Muscle of leg (tissue), 11 donors: ENCODE data around the gene MYBPC1. TPM values are rescaled to one million over a fixed set of nuclear protein-coding genes. Genes with fewer than 3 reads are reported as not detected.
"Not testable (repeated sequence)": the region's sequence is repeated elsewhere in the genome, so short reads cannot be mapped to it uniquely, and the experiment has no call there.

Source experiments
- DNase-seq: peaks from one replicate; pipeline ENCODE4 v3.0.0; 2013
- H3K27ac ChIP-seq: one replicate; pipeline ENCODE4 v1.5.1; 2013; ENCODE audit warnings: mild to moderate bottlenecking, low read length, control low read depth
- H3K27me3 ChIP-seq: one replicate; pipeline ENCODE4 v1.6.1; 2013; ENCODE audit warnings: low read length; ENCODE audit not compliant: control insufficient read depth, insufficient read depth
- H3K36me3 ChIP-seq: one replicate; pipeline ENCODE4 v1.6.1; 2013; ENCODE audit warnings: low read length; ENCODE audit not compliant: control insufficient read depth, insufficient read depth
- H3K4me1 ChIP-seq: one replicate; pipeline ENCODE4 v1.6.1; 2013; ENCODE audit warnings: low read length; ENCODE audit not compliant: control insufficient read depth, insufficient read depth
- H3K4me3 ChIP-seq: one replicate; pipeline ENCODE4 v1.5.1; 2013; ENCODE audit warnings: low read length, control low read depth
- H3K9me3 ChIP-seq: replicated peaks from 2 replicates; pipeline ENCODE4 v1.6.1; 2013; ENCODE audit warnings: low read depth, low read length; ENCODE audit not compliant: control insufficient read depth
- WGBS: methylation state at CpG from one replicate; pipeline ENCODE4 v1.1.5; 2013; ENCODE audit warnings: missing lambda C conversion rate; ENCODE audit not compliant: insufficient coverage; 5-methylcytosine and 5-hydroxymethylcytosine counted together
- polyA plus RNA-seq, 8 donors: library from polyadenylated mRNA; unstranded; fragments of 120-200 nt; gene quantifications; one replicate each; pipeline versions ENCODE4 v1.2.1 to v1.2.3, GENCODE V29; 2013; ENCODE audit warnings: inconsistent platforms in 1 of 8, low replicate concordance in 1 of 8; ENCODE audit not compliant: insufficient read length in 8 of 8, insufficient read depth in 1 of 8
- total RNA-seq: library from RNA; stranded (reverse); fragments of 120-200 nt; gene quantifications from one replicate; pipeline ENCODE4 v1.2.4, GENCODE V29; 2013

MYBPC1 gene
- total and polyA plus RNA-seq, 9 donors: 1,298 to 3,170 (median 2,174) TPM

- Histone ChIP-seq H3K36me3 (peaks cover 13% of the 10 kb centered on the region), H3K27me3 (no peaks in the 10 kb centered on the region), H3K4me1 (no peaks in the 10 kb centered on the region), H3K9me3 (no peaks in the 10 kb centered on the region), H3K27ac (no peak overlapping the region), H3K4me3 (no peak overlapping the region)
- DNase-seq: no peak
- WGBS: 75% methylated on average over 4 of the region's 7 CpGs
Measured at GRCh38 chr12:101666052-101666728, 71.4 kb downstream of the MYBPC1 start.

- no peaks in the 10 kb centered on the region for H3K4me1 ChIP-seq
- WGBS: 90% methylated on average over 2 of the region's 5 CpGs
- no peak for DNase-seq
- H3K4me3 ChIP-seq: no peak overlapping the region
- H3K36me3 ChIP-seq: peaks cover 14% of the 10 kb centered on the region
- no peak overlapping the region for H3K27ac ChIP-seq
- no peaks in the 10 kb centered on the region for H3K9me3 ChIP-seq
- no peaks in the 10 kb centered on the region for H3K27me3 ChIP-seq
Measured at GRCh38 chr12:101667591-101667990, 72.8 kb downstream of the MYBPC1 start.

GRCh38 chr12:101670007-101670671 is 75.4 kb downstream of the MYBPC1 start:
- no peaks in the 10 kb centered on the region for H3K27me3 ChIP-seq
- no peak overlapping the region for H3K27ac ChIP-seq
- 45% methylated on average over 3 of the region's 6 CpGs for WGBS
- peaks cover 17% of the 10 kb centered on the region for H3K36me3 ChIP-seq
- no peaks in the 10 kb centered on the region for H3K4me1 ChIP-seq
- peak; percentile 30 for DNase-seq
- no peaks in the 10 kb centered on the region for H3K9me3 ChIP-seq
- no peak overlapping the region for H3K4me3 ChIP-seq

GRCh38 chr12:101671157-101671791 is 76.5 kb downstream of the MYBPC1 start:
- 80% methylated on average over 4 of the region's 6 CpGs for WGBS
- H3K4me3 ChIP-seq: no peak overlapping the region
- no peaks in the 10 kb centered on the region for H3K4me1 ChIP-seq
- H3K36me3 ChIP-seq: peaks cover 21% of the 10 kb centered on the region
- DNase-seq: peak; percentile 35
- no peak overlapping the region for H3K27ac ChIP-seq
- no peaks in the 10 kb centered on the region for H3K27me3 ChIP-seq
- H3K9me3 ChIP-seq: no peaks in the 10 kb centered on the region

- H3K4me1 ChIP-seq: no peaks in the 10 kb centered on the region
- H3K9me3 ChIP-seq: no peaks in the 10 kb centered on the region
- H3K4me3 ChIP-seq: no peak overlapping the region
- no peak overlapping the region for H3K27ac ChIP-seq
- H3K36me3 ChIP-seq: peaks cover 21% of the 10 kb centered on the region
- DNase-seq: no peak
- WGBS: 72% methylated on average over 2 of the region's 4 CpGs
- no peaks in the 10 kb centered on the region for H3K27me3 ChIP-seq
Measured at GRCh38 chr12:101671833-101672232, 77.1 kb downstream of the MYBPC1 start.

GRCh38 chr12:101675555-101675954 is 80.8 kb downstream of the MYBPC1 start:
- no peaks in the 10 kb centered on the region for H3K27me3 ChIP-seq
- H3K27ac ChIP-seq: no peak overlapping the region
- peaks cover 23% of the 10 kb centered on the region for H3K36me3 ChIP-seq
- no peak for DNase-seq
- no peaks in the 10 kb centered on the region for H3K4me1 ChIP-seq
- 100% methylated on average over 1 of the region's 2 CpGs for WGBS
- H3K9me3 ChIP-seq: no peaks in the 10 kb centered on the region
- no peak overlapping the region for H3K4me3 ChIP-seq

DNA sequence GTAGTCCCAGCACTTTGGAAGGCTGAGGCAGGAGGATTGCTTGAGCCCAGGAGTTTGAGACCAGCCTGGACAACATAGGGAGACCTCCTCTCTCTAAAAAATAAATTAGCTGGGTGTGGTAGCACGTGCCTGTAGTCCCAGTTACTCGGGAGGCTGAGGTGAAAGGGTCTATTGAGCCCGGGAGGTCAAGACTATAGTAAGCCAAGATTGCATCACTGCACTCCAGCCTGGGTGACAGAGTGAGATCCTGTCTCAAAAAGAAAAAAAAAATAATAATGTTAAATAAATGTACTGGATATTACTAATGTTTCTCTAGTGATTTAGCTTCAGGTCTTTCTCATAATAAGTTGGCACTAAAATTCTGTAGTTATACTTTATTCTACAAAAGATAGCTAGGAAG is 81.7 kb downstream of the MYBPC1 start:
- not testable (repeated sequence) for H3K27ac ChIP-seq, H3K9me3 ChIP-seq, H3K4me3 ChIP-seq, DNase-seq, H3K27me3 ChIP-seq, H3K4me1 ChIP-seq
- H3K36me3 ChIP-seq: peaks cover 18% of the 10 kb centered on the region
- 39% methylated on average over 3 of the region's 3 CpGs for WGBS

DNA sequence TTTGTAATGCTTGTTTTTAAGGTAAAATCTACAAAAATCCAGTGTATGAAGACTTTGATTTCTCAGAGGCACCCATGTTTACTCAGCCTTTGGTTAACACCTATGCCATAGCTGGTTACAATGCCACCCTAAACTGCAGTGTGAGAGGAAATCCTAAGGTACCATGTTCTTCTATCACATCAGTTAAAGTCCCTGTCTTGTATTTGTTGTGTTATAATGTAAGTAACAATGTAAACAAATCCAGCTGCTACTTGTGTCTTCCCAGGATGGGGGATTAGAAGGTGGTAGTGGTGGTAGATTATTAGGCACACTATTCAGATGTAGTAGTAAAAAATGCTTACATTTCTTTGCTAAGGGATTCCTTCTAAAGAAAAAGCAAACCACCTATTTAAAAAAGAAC is 83.3 kb downstream of the MYBPC1 start:
- Histone ChIP-seq H3K4me3 (no peak overlapping the region), H3K27ac (no peak overlapping the region)

GRCh38 chr12:101680240-101680639 is 85.5 kb downstream of the MYBPC1 start:
- DNase-seq: no peak
- Histone ChIP-seq H3K27me3 (no peaks in the 10 kb centered on the region), H3K36me3 (peaks cover 5% of the 10 kb centered on the region), H3K4me3 (no peak overlapping the region), H3K27ac (no peak overlapping the region), H3K9me3 (no peaks in the 10 kb centered on the region), H3K4me1 (no peaks in the 10 kb centered on the region)
- WGBS: 78% methylated on average over 1 of the region's 3 CpGs

More for the DNA sequence above, 83.3 kb downstream of the MYBPC1 start:
- Histone ChIP-seq H3K4me1 (no peaks in the 10 kb centered on the region), H3K36me3 (peaks cover 12% of the 10 kb centered on the region), H3K9me3 (no peaks in the 10 kb centered on the region), H3K27me3 (no peaks in the 10 kb centered on the region)
- DNase-seq: no peak

GRCh38 chr12:101680647-101681046 is 85.9 kb downstream of the MYBPC1 start:
- peaks cover 4% of the 10 kb centered on the region for H3K36me3 ChIP-seq
- no peak overlapping the region for H3K27ac ChIP-seq
- no peaks in the 10 kb centered on the region for H3K9me3 ChIP-seq
- DNase-seq: no peak
- no peaks in the 10 kb centered on the region for H3K4me1 ChIP-seq
- no peaks in the 10 kb centered on the region for H3K27me3 ChIP-seq
- no peak overlapping the region for H3K4me3 ChIP-seq
